ENCODE data around the gene AKR1E2.

DNA sequence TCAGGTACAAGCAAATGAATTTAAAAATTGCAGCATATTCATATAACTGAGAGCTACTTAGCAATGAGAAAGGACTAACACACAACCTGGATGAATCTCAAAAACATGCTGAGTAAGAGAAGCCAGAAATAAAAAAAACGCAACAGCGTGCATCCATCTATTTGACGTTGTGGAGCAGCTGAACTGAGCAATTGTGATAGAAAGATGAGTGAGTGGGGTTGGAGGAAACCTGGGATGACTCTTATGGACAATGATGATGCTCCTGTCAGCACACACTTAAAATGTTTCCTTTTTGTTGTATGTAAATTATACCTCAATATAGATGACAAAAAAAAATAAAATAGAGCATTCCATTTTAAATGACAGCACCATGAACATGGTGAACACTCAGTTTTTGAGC, 36.0 kb upstream of the AKR1E2 start:
- no peak for TF ChIP-seq POLR2A (IDR thresholded peaks at IDR 0.05)
- TF ChIP-seq CTCF (IDR thresholded peaks at IDR 0.05), result no peak

All from body of pancreas (tissue), 4 donors.